WERI-Rb-1 (cell line): ENCODE data around the gene MGLL.

Source experiments
- DNase-seq: peaks from one replicate; pipeline ENCODE4 v3.0.0-alpha.2; 2020
- H3K27ac ChIP-seq: fragments of 250-450 bp; sonication (Bioruptor Pico); 2 replicates; pipeline ENCODE4 v1.5.1; 2020; ENCODE audit warnings: mild to moderate bottlenecking, moderate library complexity
- H3K27me3 ChIP-seq: fragments of 250-450 bp; sonication (Bioruptor Pico); 2 replicates; pipeline ENCODE4 v1.5.1; 2021; ENCODE audit warnings: mild to moderate bottlenecking, low read depth, moderate library complexity; ENCODE audit not compliant: insufficient read depth, severe bottlenecking
- H3K36me3 ChIP-seq: fragments of 250-450 bp; sonication (Bioruptor Pico); 2 replicates; pipeline ENCODE4 v1.5.1; 2020; ENCODE audit warnings: mild to moderate bottlenecking, moderate library complexity
- H3K4me3 ChIP-seq: 2 replicates; pipeline ENCODE4 v1.5.1; 2011; ENCODE audit warnings: low read depth, mild to moderate bottlenecking, control low read depth, low read length
- H3K9me3 ChIP-seq: fragments of 250-450 bp; sonication (Bioruptor Pico); 2 replicates; pipeline ENCODE4 v1.5.1; 2021; ENCODE audit warnings: mild to moderate bottlenecking, moderate library complexity; ENCODE audit not compliant: severe bottlenecking
- TF ChIP-seq, protein P1 (sequence below): IDR thresholded peaks from 2 replicates; pipeline ENCODE4 v1.5.1; 2011; ENCODE audit warnings: low read depth, mild to moderate bottlenecking, control low read depth, inconsistent platforms, low read length

MGLL gene

DNA sequence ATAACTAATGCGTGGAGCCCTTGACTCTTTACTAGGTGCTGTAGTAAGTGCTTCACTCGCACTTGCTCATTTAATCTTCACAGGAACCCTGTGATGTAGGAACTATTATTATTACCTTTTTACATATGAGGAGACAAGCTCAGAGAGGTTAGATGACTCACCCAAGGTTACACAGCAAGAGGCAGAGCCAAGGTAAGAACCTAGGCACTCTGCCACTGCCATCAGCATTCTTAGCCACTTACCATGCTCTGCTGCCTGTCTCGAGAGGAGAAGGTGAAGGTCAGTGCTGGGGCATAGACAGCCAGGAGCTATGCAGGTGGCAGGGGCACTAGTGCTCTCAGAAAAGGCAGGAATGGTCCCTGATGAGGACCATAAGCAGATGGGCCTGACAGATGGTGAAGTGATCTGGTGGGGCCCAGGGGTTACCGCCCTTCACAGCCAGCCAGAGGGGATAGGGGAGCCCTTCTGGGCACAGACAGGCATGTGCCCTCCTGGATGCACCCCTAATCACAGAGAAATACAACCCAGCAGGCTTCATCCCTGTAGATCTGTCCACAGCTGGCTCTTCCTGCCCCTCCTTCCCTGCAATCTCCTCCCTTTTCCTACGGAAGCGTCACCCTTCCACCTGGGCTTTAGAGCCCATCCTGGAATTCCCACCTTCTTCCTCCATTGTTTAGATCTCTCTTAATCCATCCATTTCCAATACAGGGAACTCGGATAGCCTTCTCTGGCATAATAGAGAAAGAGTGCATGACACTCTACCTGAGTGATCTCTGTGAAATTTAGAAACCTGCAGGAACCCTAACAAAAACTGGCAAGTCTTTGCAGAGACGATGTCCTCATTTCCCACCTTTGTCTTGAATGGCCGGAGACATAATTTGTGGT is 122.7 kb downstream of the MGLL start:
- Histone ChIP-seq H3K36me3 (no peaks in the 10 kb centered on the region), H3K4me3 (no peak overlapping the region), H3K27me3 (no peaks in the 10 kb centered on the region), H3K27ac (peak overlapping the region; percentile 90), H3K9me3 (peaks cover 5% of the 10 kb centered on the region)
- TF ChIP-seq, protein P1, sequence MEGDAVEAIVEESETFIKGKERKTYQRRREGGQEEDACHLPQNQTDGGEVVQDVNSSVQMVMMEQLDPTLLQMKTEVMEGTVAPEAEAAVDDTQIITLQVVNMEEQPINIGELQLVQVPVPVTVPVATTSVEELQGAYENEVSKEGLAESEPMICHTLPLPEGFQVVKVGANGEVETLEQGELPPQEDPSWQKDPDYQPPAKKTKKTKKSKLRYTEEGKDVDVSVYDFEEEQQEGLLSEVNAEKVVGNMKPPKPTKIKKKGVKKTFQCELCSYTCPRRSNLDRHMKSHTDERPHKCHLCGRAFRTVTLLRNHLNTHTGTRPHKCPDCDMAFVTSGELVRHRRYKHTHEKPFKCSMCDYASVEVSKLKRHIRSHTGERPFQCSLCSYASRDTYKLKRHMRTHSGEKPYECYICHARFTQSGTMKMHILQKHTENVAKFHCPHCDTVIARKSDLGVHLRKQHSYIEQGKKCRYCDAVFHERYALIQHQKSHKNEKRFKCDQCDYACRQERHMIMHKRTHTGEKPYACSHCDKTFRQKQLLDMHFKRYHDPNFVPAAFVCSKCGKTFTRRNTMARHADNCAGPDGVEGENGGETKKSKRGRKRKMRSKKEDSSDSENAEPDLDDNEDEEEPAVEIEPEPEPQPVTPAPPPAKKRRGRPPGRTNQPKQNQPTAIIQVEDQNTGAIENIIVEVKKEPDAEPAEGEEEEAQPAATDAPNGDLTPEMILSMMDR = no peak
- peak; percentile 59 for DNase-seq

DNA sequence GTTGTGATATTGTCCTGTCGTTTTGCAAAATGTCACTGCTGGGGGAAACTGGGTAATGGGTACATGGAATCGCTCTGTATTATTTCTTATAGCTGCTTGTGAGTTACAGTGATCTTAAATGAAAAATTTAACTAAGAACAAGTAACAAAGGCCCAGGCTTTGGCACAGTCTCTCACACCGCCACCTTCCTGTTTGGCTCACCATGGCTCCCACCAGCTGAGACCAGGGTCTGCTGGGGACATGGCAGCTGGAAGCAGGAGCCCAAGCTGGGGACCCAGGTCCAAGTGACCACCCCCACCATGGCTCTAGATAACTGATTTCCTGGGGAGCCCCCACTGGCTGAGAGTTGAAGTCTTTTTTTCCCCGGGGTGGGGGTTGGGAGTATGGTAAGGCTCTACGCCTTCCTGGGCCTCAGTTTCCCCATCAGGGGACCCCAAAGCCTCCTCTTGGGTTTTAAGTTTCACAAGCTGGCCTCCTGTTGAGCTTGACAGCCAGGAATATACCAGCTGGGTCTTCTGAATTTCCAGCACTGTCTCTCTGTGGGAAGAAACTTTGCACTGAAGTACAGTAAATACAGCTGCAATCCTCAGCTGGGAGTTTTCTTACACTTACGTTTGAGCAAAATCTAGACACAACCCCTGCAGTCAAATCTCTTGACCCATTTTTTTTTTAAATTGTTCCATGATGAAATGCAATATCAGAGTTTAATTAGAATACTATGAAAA is 123.5 kb downstream of the MGLL start:
- Histone ChIP-seq H3K9me3 (peaks cover 4% of the 10 kb centered on the region), H3K36me3 (no peaks in the 10 kb centered on the region), H3K27me3 (no peaks in the 10 kb centered on the region), H3K4me3 (no peak overlapping the region), H3K27ac (peak overlapping the region; percentile 90)
- TF ChIP-seq, protein P1 = no peak
- no peak for DNase-seq

DNA sequence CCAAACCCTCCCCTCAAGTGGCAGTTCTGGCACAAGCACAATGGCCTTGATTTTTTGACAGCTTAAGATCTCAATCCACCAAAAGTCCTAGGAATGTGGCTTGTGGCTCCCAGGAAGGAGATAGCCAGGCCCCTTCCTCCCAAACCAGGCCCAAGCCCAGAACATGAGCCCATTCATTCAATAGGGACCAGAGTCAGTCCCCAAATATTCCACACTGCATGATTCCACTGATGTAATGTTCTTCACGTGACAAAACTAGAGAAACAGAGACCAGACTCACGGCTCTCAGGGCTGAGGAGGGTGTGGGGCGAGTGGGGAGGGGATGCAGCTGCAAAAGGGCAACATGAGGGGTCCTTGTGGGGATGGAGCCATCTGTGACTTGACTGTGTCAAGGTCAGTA is 124.0 kb downstream of the MGLL start:
- Histone ChIP-seq H3K27ac (peak overlapping the region; percentile 90), H3K36me3 (no peaks in the 10 kb centered on the region), H3K27me3 (no peaks in the 10 kb centered on the region), H3K4me3 (no peak overlapping the region), H3K9me3 (no peaks in the 10 kb centered on the region)
- DNase-seq = no peak
- TF ChIP-seq, protein P1 = no peak

DNA sequence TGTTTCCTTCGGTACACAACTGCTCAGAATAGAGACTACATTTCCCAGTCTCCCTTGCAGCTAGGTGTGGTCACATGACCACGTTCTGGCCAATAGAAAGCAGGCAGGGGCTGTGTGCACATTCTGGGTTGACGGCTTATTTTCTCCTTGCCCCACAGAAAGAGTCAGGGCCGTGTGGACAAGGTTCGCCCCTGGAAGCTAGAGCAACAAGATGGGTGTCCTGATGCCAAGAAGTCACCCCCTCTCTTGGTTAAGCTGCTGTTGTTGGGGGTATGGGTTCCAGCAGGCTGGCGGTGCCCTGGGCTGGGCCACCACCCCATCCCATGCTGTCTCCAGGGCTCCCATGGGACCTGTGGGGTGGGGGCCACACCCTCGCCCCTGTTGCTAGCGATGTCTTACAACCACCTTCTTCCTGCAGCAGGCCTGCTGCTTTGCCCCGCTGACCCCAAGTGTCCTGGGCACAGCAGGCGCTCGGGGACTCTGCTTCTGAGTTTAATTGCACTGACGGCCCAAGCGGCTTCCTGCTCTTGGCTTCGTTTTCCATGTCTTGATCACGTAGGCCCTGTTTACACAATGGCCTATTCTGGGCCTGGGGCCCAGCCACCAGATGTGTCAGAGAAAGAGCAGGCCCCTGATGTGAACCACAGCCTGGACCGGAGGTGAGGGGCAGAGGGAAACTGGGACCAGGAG is 124.6 kb downstream of the MGLL start:
- peak overlapping the region; percentile 90 for H3K27ac ChIP-seq
- peak; percentile 84 for DNase-seq

DNA sequence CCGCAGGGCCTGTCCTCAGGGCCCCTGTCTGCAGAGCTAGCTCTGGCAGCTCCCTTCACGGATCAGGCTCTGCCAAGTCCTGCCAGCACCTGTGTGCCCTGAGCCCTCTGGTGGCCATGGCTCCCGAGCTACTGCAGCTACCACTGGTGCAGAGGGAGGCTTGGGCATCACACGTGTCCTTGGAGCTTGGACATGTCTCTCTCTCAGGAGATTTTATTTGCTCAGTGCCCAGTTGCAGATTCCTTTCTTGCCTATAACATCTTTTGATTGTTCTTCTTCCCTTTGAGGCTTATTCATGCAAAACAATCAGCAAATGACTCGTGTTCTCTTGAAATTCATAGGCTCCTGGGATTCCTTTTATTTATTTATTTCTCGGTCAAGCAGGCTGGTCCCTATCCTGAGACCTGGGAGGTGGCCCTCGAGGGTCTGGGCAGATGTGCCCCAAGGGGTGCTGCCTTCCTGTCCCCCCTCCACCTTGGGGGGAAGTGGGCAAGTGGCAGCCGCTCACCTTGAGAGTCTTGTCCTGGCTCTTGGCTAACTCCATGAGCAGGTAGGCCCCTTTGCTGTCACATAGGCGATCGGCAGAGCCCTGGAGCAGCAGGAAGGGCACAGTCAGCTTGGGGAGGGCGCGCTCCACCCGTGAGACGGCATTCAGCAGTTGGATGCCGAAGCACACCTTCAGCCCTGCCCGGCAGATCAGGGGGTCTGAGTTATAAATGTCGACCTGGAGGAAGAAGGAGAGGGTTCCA is 127.7 kb downstream of the MGLL start:
- no peaks in the 10 kb centered on the region for H3K27me3 ChIP-seq
- no peak overlapping the region for H3K4me3 ChIP-seq
- TF ChIP-seq, protein P1 = peak; percentile 53
- H3K27ac ChIP-seq = no peak overlapping the region; the same call in 1 of the 2 replicates
- no peaks in the 10 kb centered on the region for H3K36me3 ChIP-seq
- H3K9me3 ChIP-seq = no peaks in the 10 kb centered on the region
- DNase-seq = peak; percentile 50

More for the DNA sequence above, 124.6 kb downstream of the MGLL start:
- H3K36me3 ChIP-seq = no peaks in the 10 kb centered on the region
- H3K9me3 ChIP-seq = no peaks in the 10 kb centered on the region
- peak overlapping the region; percentile 14 for H3K4me3 ChIP-seq
- no peaks in the 10 kb centered on the region for H3K27me3 ChIP-seq
- TF ChIP-seq, protein P1 = no peak
